Adrenal gland (tissue), 5 donors: ENCODE measurements around the gene VSIR.

Experiments
- POLR2A ChIP-seq, 2 donors: fragments of 450-650 bp; IDR thresholded peaks; one replicate each; pipeline ENCODE4 v1.6.1; 2017; ENCODE audit warnings: antibody characterized with exemption in 2 of 2, mild to moderate bottlenecking in 2 of 2, moderate library complexity in 1 of 2
- TF ChIP-seq, protein P1 (sequence below), 6 experiments: fragments of 450-650 bp in 4 of 6; fragments of 200-600 bp in 2 of 6; sonication (generic) in 1 of 6; IDR thresholded peaks; 1 replicate in 5 of 6; 2 replicates in 1 of 6; pipeline versions ENCODE4 v1.5.1 to v1.8.0; 2016 to 2021; ENCODE audit warnings: antibody characterized with exemption in 6 of 6, mild to moderate bottlenecking in 2 of 6, moderate library complexity in 1 of 6
- donor health status: DM: no; HTN: no; CAD: no.

DNA sequence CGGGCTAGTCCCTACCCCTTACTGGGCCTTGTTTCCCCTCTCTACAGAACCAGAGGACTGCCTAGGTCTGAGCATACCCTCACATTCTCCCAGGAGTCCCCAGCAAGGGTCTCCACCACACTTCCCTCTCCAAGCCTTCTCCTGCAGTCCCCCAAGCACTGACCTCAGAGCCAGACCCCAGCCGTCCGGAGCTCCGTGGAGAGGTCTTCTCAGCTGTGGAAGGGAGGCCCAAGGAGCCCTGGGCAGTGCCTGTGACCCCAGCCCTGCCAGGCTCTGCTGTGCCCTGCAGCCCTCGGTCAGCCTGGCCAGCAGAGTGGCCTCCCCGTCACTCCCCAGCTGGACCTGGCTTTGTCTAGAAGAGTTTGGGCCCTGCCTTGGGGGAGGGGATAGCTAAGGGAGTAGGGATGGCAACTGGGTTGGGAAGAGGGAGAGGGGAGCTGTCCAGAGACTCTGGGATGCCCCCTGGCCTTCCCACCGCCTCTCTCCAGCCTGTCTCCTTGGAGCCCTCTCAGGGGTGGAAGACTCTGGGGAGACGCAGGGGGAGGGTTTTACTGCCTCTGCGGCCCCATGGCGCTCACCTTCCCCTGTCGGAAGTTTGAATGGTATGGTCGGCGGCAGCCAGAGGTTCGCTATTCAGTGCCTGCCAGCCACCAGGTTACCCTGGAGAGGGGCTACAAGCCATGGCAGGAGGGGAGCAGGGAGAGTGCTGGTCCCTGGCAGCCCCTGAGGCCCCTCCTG is 53.7 kb downstream of the VSIR start, which contains the start of gene C10orf105:
- TF ChIP-seq, protein P1, sequence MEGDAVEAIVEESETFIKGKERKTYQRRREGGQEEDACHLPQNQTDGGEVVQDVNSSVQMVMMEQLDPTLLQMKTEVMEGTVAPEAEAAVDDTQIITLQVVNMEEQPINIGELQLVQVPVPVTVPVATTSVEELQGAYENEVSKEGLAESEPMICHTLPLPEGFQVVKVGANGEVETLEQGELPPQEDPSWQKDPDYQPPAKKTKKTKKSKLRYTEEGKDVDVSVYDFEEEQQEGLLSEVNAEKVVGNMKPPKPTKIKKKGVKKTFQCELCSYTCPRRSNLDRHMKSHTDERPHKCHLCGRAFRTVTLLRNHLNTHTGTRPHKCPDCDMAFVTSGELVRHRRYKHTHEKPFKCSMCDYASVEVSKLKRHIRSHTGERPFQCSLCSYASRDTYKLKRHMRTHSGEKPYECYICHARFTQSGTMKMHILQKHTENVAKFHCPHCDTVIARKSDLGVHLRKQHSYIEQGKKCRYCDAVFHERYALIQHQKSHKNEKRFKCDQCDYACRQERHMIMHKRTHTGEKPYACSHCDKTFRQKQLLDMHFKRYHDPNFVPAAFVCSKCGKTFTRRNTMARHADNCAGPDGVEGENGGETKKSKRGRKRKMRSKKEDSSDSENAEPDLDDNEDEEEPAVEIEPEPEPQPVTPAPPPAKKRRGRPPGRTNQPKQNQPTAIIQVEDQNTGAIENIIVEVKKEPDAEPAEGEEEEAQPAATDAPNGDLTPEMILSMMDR (IDR thresholded peaks at IDR 0.05): no peak
- no peak for TF ChIP-seq POLR2A (IDR thresholded peaks at IDR 0.05)
